Osteoblast (primary cell): ENCODE measurements around the gene LMO7. TPM values are rescaled to one million over a fixed set of nuclear protein-coding genes. Genes with fewer than 3 reads are reported as not detected.

Experiments used
- DNase-seq: peaks from one replicate; pipeline ENCODE4 v3.0.0; 2011; ENCODE audit warnings: low spot score, mixed read lengths; ENCODE audit not compliant: insufficient read length; ENCODE audit errors: missing footprints
- H2AFZ ChIP-seq: 2 replicates; pipeline ENCODE4 v1.6.0; 2011; ENCODE audit warnings: mild to moderate bottlenecking, low read length
- H3K27ac ChIP-seq: 2 replicates; pipeline ENCODE4 v1.5.1; 2011; ENCODE audit warnings: mild to moderate bottlenecking, low read depth, low read length, moderate library complexity
- H3K27me3 ChIP-seq: 2 replicates; pipeline ENCODE4 v1.6.0; 2012; ENCODE audit warnings: mild to moderate bottlenecking, control low read depth, inconsistent platforms, low read length, moderate library complexity; ENCODE audit not compliant: insufficient read depth
- H3K36me3 ChIP-seq: 2 replicates; pipeline ENCODE4 v1.5.1; 2011; ENCODE audit warnings: mild to moderate bottlenecking, low read length, control low read depth, moderate library complexity; ENCODE audit not compliant: insufficient read depth
- H3K4me1 ChIP-seq: 2 replicates; pipeline ENCODE4 v1.5.1; 2011; ENCODE audit warnings: mild to moderate bottlenecking, low read length, control low read depth, moderate library complexity; ENCODE audit not compliant: insufficient read depth
- H3K4me2 ChIP-seq: 2 replicates; pipeline ENCODE4 v1.6.0; 2011; ENCODE audit warnings: mild to moderate bottlenecking, low read length; ENCODE audit not compliant: insufficient read depth
- H3K4me3 ChIP-seq: fragments of 200-600 bp; sonication (generic); 3 replicates; pipeline ENCODE4 v1.5.1; 2012; ENCODE audit warnings: mild to moderate bottlenecking, low read length, inconsistent platforms; ENCODE audit not compliant: insufficient read depth
- H3K79me2 ChIP-seq: 2 replicates; pipeline ENCODE4 v1.6.0; 2012; ENCODE audit warnings: mild to moderate bottlenecking, low read length, control low read depth, inconsistent platforms; ENCODE audit not compliant: insufficient read depth
- H3K9me3 ChIP-seq: 2 replicates; pipeline ENCODE4 v1.5.1; 2011; ENCODE audit warnings: low read depth, low read length, control low read depth
- H4K20me1 ChIP-seq: 2 replicates; pipeline ENCODE4 v1.6.0; 2012; ENCODE audit warnings: mild to moderate bottlenecking, low read length, control low read depth; ENCODE audit not compliant: insufficient read depth
- total RNA-seq: library from RNA; depleted of rRNA; stranded (reverse); fragments of >200 nt; gene quantifications from 2 replicates; pipeline ENCODE4 v1.2.3, GENCODE V29; 2012
- TF ChIP-seq, protein P1 (sequence below): IDR thresholded peaks from 2 replicates; pipeline ENCODE4 v1.5.1; 2011; ENCODE audit warnings: mild to moderate bottlenecking, low read depth, low read length, moderate library complexity; ENCODE audit errors: extremely low read depth

Gene LMO7
- total RNA-seq, 1 donor: 536 TPM

DNA sequence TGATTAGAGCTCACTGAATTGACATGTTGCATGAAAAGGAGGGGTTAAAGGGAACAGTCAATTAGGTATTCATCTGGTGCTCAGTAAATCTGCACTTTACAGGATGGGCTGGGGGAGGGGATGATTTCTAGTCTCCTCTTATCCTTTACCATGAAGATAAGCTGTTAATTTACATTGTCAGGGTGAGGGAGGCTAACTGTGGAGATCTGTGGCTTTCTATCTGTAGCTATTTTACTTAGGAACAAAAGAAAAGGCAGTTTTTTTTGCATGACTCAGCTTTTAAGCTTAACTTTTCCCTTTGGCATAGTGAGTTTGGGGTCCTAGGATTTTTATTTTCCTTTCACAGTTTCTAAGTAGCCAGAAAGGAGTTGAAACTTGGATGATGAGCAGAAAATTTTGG is 253.3 kb downstream of the LMO7 start:
- peaks cover 3% of the 10 kb centered on the region for H3K27me3 ChIP-seq
- no peaks in the 10 kb centered on the region for H3K79me2 ChIP-seq
- no peaks in the 10 kb centered on the region for H3K36me3 ChIP-seq
- no peaks in the 10 kb centered on the region for H3K9me3 ChIP-seq
- no peak overlapping the region for H3K27ac ChIP-seq
- H3K4me3 ChIP-seq: no peak overlapping the region
- H3K4me1 ChIP-seq: no peaks in the 10 kb centered on the region
- TF ChIP-seq, protein P1, sequence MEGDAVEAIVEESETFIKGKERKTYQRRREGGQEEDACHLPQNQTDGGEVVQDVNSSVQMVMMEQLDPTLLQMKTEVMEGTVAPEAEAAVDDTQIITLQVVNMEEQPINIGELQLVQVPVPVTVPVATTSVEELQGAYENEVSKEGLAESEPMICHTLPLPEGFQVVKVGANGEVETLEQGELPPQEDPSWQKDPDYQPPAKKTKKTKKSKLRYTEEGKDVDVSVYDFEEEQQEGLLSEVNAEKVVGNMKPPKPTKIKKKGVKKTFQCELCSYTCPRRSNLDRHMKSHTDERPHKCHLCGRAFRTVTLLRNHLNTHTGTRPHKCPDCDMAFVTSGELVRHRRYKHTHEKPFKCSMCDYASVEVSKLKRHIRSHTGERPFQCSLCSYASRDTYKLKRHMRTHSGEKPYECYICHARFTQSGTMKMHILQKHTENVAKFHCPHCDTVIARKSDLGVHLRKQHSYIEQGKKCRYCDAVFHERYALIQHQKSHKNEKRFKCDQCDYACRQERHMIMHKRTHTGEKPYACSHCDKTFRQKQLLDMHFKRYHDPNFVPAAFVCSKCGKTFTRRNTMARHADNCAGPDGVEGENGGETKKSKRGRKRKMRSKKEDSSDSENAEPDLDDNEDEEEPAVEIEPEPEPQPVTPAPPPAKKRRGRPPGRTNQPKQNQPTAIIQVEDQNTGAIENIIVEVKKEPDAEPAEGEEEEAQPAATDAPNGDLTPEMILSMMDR: no peak
- H2AFZ ChIP-seq: no peak overlapping the region
- no peak for DNase-seq
- no peak overlapping the region for H3K4me2 ChIP-seq
- no peaks in the 10 kb centered on the region for H4K20me1 ChIP-seq

GRCh38 chr13:75895168-75895567 is 259.0 kb downstream of the LMO7 start:
- Histone ChIP-seq H3K27ac (no peak overlapping the region), H3K36me3 (no peaks in the 10 kb centered on the region), H3K79me2 (no peaks in the 10 kb centered on the region), H3K4me1 (no peaks in the 10 kb centered on the region), H4K20me1 (no peaks in the 10 kb centered on the region), H3K9me3 (no peaks in the 10 kb centered on the region), H3K27me3 (peaks cover 3% of the 10 kb centered on the region), H2AFZ (no peak overlapping the region), H3K4me3 (no peak overlapping the region), H3K4me2 (no peak overlapping the region)
- TF ChIP-seq, protein P1: no peak
- no peak for DNase-seq

- no peak overlapping the region for H3K4me2 ChIP-seq
Observed at GRCh38 chr13:75896271-75896670, 260.1 kb downstream of the LMO7 start.

DNA sequence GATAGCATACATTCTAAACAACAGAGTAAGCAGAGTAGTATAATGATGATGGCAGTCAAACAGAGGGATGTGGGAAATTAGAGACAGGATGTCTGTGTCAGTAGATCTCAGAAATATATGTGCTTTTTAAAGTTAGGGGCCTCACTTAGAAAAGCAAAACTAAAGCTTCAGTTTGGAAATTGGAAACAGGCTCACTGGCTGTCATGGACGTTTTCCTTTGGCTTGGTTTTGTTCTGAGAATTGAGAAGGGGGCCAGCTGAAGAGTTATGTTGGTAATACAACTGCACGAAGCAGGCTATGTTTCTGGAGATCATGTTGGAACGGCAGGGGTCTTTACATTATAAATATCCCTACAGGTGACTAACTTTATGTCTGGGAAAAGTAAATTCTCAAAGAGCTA is 261.3 kb downstream of the LMO7 start:
- H3K4me2 ChIP-seq: no peak overlapping the region
- TF ChIP-seq, protein P1: no peak

More at GRCh38 chr13:75896271-75896670, 260.1 kb downstream of the LMO7 start:
- no peak overlapping the region for H3K27ac ChIP-seq
- no peak for DNase-seq
- H3K36me3 ChIP-seq: no peaks in the 10 kb centered on the region
- TF ChIP-seq, protein P1: no peak
- no peak overlapping the region for H3K4me3 ChIP-seq
- no peaks in the 10 kb centered on the region for H3K4me1 ChIP-seq
- H3K9me3 ChIP-seq: no peaks in the 10 kb centered on the region
- no peak overlapping the region for H2AFZ ChIP-seq
- H3K27me3 ChIP-seq: peaks cover 3% of the 10 kb centered on the region
- no peaks in the 10 kb centered on the region for H4K20me1 ChIP-seq
- H3K79me2 ChIP-seq: no peaks in the 10 kb centered on the region

More for the DNA sequence above, 261.3 kb downstream of the LMO7 start:
- H3K79me2 ChIP-seq: no peaks in the 10 kb centered on the region
- no peaks in the 10 kb centered on the region for H3K36me3 ChIP-seq
- H3K9me3 ChIP-seq: no peaks in the 10 kb centered on the region
- no peak for DNase-seq
- H4K20me1 ChIP-seq: no peaks in the 10 kb centered on the region
- H3K27ac ChIP-seq: no peak overlapping the region
- H2AFZ ChIP-seq: no peak overlapping the region
- no peak overlapping the region for H3K4me3 ChIP-seq
- H3K4me1 ChIP-seq: no peaks in the 10 kb centered on the region
- H3K27me3 ChIP-seq: peaks cover 7% of the 10 kb centered on the region
